GM15510 (cell line): ENCODE results near the gene SENP6.

Experiments used
- POLR2A ChIP-seq: IDR thresholded peaks from 3 replicates; pipeline ENCODE4 v1.6.1; 2011; ENCODE audit warnings: borderline replicate concordance; ENCODE audit not compliant: insufficient read length; ENCODE audit errors: extremely low read depth

Gene SENP6

GRCh38 chr6:75759207-75759606 is 157.5 kb downstream of the SENP6 start:
- no peak for TF ChIP-seq POLR2A

GRCh38 chr6:75760320-75760719 is 158.6 kb downstream of the SENP6 start:
- TF ChIP-seq POLR2A: no peak

- TF ChIP-seq POLR2A: no peak
Observed at GRCh38 chr6:75761489-75761888, 159.8 kb downstream of the SENP6 start.

GRCh38 chr6:75762063-75762462 is 160.4 kb downstream of the SENP6 start:
- TF ChIP-seq POLR2A: no peak

- no peak for TF ChIP-seq POLR2A
Observed at GRCh38 chr6:75766387-75766786, 164.7 kb downstream of the SENP6 start.
